NB4 (cell line): ENCODE results near the gene SND1.
"Not testable (repeated sequence)": the region's sequence is repeated elsewhere in the genome, so short reads cannot be mapped to it uniquely, and the experiment has no call there.

ENCODE experiments used
- DNase-seq: peaks from one replicate; pipeline ENCODE4 v3.0.0; 2010; ENCODE audit warnings: low read depth
- H3K4me3 ChIP-seq: one replicate; pipeline ENCODE4 v1.5.1; 2011; ENCODE audit warnings: mild to moderate bottlenecking, low read depth, low read length, moderate library complexity
- CTCF ChIP-seq: IDR thresholded peaks from one replicate; pipeline ENCODE4 v1.5.1; 2012; ENCODE audit warnings: low read depth, low read length
- MAX ChIP-seq: IDR thresholded peaks from 2 replicates; pipeline ENCODE4 v1.6.1; 2011; ENCODE audit warnings: low read depth, low read length
- MYC ChIP-seq: IDR thresholded peaks from 2 replicates; pipeline ENCODE4 v1.6.1; 2011; ENCODE audit warnings: low read depth, low read length
- POLR2A ChIP-seq: IDR thresholded peaks from 2 replicates; pipeline ENCODE4 v1.6.1; 2011; ENCODE audit warnings: mild to moderate bottlenecking; ENCODE audit not compliant: insufficient read length; ENCODE audit errors: extremely low read depth

The SND1 gene

GRCh38 chr7:127901895-127902703 is 250.1 kb downstream of the SND1 start:
- no peak for TF ChIP-seq MAX
- TF ChIP-seq POLR2A = no peak
- no peak for TF ChIP-seq MYC
- TF ChIP-seq CTCF = no peak
- H3K4me3 ChIP-seq = no peak overlapping the region
- no peak for DNase-seq

GRCh38 chr7:127902753-127903152 is 250.8 kb downstream of the SND1 start:
- H3K4me3 ChIP-seq, DNase-seq: not testable (repeated sequence)

- DNase-seq = no peak
- H3K4me3 ChIP-seq = no peak overlapping the region
- TF ChIP-seq MAX (no peak), POLR2A (no peak), MYC (no peak), CTCF (no peak)
Measured at GRCh38 chr7:127903892-127904669, 252.1 kb downstream of the SND1 start.

GRCh38 chr7:127904670-127904985 is 252.6 kb downstream of the SND1 start:
- TF ChIP-seq POLR2A (no peak), MAX (no peak), CTCF (no peak), MYC (no peak)
- no peak for DNase-seq
- H3K4me3 ChIP-seq = no peak overlapping the region

GRCh38 chr7:127905021-127905420 is 253.0 kb downstream of the SND1 start:
- H3K4me3 ChIP-seq = no peak overlapping the region
- TF ChIP-seq CTCF (no peak), MYC (no peak), POLR2A (no peak)
- DNase-seq = no peak

GRCh38 chr7:127905491-127906330 is 253.7 kb downstream of the SND1 start:
- TF ChIP-seq CTCF (no peak), POLR2A (no peak), MAX (no peak), MYC (no peak)
- DNase-seq = no peak

More at GRCh38 chr7:127905491-127906330, 253.7 kb downstream of the SND1 start:
- no peak overlapping the region for H3K4me3 ChIP-seq
